HG03097 (cell line): ENCODE results near the gene RAB11FIP4.
"Not testable (repeated sequence)": the region's sequence is repeated elsewhere in the genome, so short reads cannot be mapped to it uniquely, and the experiment has no call there.

Experiments used
- ATAC-seq: cut with Tn5 transposase; IDR thresholded peaks from one replicate; pipeline ENCODE4 v1.9.1; 2021; ENCODE audit not compliant: unreplicated experiment, low FRiP score

Gene RAB11FIP4

DNA sequence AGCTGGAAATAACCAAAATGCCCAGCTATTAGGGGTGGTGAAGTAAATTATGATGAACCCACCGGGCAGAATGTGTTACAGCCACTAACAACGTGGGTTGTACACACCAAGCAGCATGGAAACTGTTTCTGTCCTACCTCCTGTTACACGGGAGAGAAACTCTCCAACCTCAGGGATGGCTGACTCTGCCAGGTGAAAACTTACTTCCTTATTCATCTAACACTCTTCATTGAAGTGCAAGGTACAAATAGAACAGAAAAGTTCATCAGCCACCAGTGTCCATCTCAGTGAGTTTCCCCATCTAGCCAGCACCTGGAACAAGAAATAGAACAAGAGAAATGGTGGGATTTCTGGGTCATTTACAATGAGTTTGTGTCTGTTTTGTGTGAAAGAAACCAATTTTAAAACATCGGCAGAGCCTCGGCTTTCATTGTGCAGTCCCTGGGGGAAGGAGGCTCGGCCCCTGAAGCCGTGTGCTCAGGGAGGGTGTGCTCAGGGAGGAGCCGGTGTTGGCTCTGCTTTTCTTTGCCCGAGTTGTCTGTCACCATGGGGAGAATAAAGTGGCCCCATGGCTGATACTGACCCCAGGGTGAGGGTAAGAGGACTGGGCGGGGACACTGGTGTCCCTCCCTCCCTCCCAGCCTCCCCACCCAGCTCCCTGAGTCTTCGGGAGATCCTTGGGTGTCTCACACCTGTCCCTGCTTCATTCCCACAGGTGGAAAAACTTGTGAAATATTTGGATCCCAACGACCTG is 39.8 kb downstream of the RAB11FIP4 start:
- no peak for ATAC-seq

- no peak for ATAC-seq
These were observed 40.6 kb downstream of the RAB11FIP4 start for GRCh38 chr17:31431852-31432658.

DNA sequence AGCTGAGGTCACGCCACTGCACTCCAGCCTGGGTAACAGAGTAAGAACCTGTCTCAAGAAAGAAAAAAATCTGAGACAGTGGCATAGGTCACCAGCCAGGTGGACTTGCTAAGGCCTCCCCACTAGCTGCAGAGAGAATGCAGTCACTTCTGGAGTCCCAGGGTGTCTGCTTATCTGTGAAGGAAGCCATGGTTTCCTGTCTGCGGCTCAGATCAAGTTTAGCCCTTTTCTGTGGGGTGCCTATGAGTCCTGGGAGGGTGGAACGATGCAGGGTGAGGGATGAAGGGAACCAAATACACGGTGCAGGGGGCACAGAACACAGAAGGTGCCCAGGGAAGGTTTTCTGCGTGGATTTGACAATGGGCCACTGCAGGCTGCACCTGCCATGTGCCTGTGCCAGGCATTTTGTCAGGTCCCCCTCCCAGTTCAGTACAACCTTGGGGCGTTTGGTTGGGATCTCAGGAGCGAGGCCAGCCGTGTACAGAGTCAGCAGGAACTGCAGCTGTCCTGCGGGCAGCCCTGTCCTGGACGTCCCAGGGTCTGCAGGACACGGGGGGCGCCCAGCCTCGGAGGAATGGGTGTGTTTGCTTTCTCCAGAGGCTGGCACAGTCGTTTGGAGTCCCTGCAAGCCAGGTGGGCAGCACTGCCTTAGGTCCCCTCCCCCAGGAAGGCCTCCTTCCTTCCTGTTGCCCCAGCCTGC is 41.8 kb downstream of the RAB11FIP4 start:
- no peak for ATAC-seq

DNA sequence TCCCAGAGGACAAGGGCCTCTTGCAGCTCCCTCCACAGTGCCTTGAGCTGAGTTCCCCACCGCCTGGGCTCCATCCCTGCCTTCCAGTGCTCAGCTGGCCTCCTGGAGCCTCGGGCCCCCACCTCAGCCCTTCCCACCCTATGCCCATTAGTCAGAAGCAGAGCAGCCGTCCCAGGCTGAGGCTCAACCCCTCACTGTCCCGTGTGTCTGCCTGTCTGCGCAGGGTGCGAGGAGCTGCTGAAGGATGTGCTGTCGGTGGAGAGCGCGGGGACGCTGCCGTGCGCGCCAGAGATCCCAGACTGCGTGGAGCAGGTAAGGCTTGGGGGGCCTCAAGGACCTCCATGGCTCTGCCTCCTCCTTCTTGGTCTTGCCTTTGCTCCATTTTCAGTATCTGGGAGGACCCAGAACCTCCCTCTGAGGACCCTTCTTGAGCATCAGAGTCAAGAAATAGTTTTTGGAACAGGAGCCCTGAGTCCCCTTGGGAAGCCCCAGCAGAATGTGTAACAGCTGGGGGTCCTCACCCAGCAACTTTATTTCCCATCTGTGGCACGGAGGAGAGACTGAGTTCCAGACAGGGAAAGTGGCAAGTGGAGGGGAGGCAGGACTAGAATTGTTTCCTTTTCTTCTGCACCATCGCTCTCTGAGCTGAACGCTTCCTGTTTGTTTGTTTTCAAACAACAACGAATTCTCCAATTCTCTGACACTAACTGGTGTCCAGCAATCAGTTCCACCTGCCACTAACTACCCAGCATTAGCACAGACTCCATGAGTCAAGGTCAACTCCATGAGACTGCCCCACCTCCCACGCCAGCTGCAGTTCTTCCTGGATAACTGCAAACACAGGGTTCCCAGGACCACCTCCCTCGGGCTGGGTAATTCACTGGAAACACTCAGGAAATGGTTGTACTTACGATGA is 42.6 kb downstream of the RAB11FIP4 start:
- ATAC-seq, result no peak

DNA sequence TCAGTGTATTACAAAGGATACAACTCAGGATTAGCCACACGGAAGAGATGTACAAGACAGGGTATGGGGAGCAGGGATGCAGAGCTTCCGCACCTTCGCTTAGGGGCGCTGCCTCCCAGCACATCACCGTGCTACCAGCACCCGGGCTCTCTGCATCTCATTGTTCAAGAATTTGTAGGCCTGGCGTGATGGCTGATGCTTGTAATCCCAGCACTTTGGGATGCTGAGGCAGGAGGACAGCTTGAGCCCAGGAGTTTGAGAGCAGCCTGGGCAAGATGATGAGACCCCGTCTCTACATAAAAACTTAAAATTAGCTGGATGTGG is 43.2 kb downstream of the RAB11FIP4 start:
- ATAC-seq, result no peak

GRCh38 chr17:31435581-31435980 is 44.1 kb downstream of the RAB11FIP4 start:
- no peak for ATAC-seq

DNA sequence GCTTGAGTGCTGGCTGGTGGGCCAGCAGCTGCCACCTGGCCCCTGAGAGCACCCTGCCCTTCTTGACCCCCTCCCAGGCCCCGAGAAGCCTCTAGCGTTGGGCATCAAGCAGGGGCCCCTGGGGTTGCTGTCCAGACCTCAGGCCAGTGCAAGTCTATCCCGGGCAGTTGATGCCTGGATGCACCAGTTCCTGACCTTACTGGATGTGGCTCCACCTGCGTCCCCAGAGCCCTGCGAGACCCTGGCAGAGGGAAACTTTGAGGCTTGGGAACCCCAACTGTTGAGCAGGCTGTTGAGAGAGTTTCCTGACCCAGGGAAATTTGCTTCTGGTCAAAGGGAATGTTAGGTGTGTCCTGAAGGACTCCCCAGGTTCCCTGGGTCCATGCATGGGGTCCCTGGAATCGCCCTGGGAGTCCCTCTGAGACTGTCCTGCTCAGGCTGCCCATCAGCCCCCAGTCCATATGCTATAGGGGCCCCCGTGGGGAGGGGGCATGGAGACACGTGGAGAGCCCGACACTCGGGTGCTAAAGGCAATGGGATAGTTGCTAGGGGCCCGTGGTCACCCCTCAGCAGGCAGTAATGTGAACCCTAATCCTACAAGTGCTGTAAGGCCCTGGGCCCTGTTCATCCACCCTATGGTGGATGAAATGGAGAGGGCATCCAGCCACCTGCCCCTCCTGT is 46.4 kb downstream of the RAB11FIP4 start:
- no peak for ATAC-seq

DNA sequence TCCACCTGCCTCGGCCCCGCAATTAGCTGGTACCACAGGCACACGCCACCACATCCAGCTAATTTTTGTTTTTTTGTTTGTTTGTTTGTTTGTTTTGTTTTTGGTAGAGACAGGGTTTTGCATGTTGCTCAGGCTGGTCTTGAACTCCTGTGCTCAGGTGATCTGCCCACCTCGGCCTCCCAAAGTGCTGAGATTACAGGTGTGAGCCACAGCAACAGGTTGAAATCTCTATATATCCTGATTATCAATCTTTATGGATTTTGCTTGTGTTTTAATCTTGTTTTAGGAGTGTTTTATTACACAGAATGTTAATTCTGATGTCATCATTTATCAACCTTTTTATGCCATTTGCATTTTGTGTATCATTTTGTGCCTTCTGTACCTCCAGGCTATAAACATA is 48.2 kb downstream of the RAB11FIP4 start:
- ATAC-seq, result no peak

DNA sequence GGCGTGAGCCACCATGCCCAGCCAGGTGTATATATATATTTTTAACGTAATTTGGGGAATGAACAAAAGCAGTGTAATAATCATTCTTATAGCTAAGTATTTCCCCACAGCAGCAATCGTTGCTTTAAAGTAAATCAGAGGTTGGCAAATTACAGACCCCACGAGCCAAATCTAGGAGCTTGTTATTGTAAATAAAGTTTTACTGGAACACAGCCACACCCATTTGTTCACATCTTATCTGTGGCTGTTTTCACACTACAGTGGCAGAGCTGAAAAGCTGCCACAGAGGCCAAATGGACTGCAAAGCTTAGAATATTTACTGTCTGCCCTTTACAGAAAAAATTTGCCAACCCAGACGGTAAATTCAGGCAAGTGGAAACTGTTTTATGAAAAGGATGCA is 50.8 kb downstream of the RAB11FIP4 start:
- no peak for ATAC-seq

GRCh38 chr17:31442856-31443255 is 51.4 kb downstream of the RAB11FIP4 start:
- not testable (repeated sequence) for ATAC-seq

- no peak for ATAC-seq
These were observed 51.9 kb downstream of the RAB11FIP4 start for GRCh38 chr17:31443386-31443785.

- ATAC-seq, result no peak
These were observed 52.6 kb downstream of the RAB11FIP4 start for GRCh38 chr17:31444026-31444425.

DNA sequence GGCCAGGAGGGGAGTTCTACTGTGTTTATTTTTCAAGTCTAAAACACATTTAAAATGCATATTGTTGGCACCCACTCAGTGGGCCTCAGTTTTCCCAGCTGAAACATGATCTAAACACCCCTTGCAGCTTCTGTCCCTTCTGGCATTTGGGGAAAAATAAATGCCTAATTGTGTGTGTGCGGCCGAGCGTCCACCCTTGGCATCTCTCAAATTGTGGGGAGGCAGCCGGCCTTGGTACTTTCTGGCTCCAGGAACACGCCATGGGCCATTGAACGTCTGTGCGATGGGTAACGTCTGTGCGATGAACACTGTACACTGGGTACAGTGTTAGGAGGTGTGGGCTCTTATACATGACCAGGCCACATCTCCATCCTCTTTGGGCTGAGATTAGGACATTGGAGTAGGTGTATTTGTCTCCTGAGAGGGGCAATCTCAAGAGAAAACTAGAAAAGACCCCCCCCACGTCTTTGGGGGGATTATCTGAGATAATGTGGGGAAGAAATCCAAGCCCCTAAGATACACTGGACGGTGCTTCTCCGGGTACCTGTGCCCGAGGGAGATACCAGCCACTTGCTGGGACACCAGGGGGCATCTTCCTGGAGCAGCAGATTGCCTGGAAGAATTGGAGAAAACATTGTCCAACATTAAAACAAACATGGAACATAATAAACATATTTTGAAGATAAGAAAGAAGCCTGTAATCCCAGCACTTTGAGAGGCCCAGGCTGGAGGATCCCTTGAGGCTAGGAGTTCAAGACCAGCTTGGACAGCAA is 54.9 kb downstream of the RAB11FIP4 start:
- ATAC-seq, result no peak

DNA sequence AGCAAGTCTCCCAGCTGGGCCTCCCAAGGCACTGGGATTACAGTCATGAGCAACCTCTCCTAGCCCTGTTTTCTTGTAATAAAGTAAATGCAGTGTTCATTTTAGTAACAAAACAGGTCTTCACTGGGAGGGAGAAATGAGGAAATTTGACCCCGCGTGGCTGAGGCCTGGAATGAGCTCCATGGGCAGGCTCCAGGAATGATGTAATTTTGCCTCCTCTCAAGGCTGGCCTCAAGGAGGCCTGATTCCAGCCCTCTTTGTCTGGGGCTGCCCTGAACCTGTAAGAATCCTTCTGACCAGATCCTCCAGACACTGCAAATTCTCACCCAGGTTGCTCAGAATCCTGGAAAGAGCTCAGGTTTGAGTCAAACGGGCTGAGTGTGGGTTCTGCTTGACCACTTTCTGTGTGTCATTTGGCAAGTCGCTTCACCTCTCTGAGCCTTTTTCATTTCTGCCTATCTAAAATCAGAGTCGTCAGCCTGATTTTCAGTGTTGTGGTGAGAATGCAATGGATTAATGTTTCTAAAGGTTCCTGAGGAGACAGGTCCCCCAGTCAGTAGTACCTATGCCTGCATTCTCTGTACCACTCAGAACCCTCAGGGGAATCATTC is 57.1 kb downstream of the RAB11FIP4 start:
- no peak for ATAC-seq

- ATAC-seq, result no peak
These were observed 57.6 kb downstream of the RAB11FIP4 start for GRCh38 chr17:31449111-31449510.

DNA sequence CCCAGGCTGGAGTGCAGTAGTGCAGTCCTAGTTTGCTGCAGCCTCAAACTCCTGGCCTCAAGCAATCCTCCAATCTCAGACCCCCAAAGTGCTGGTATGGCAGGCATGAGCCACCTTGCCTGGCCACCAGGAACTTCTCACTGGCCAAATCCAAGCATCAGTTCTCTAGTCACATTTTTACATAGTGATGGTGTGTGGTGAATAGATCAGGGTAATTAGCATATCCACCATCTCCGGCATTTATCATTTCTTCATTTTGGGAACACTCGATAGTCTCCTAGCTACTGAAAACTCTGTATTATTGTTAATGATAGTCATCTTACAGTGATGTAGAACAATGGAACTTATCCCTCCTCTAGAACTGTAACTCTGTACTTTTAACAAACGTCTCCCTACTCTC is 58.3 kb downstream of the RAB11FIP4 start:
- no peak for ATAC-seq

DNA sequence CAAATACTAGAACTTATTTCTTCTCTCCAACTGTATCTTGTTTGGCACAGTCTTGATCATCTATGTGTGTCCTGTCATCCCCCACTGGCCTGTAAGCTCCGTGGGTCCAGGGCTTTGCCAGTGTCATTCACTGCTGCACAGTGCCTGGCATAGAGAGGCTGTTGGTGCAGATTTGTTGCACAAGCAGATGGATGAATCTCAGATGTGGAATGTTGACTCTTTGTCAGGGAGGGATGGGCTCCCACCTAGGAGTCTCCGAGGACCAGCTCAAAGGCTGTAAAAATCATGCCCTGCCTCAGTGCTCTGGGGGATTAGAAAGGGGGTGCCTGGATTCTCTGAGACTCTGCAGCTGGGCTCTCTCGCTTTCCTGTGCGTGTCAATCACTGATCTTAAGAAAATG is 60.6 kb downstream of the RAB11FIP4 start:
- no peak for ATAC-seq

DNA sequence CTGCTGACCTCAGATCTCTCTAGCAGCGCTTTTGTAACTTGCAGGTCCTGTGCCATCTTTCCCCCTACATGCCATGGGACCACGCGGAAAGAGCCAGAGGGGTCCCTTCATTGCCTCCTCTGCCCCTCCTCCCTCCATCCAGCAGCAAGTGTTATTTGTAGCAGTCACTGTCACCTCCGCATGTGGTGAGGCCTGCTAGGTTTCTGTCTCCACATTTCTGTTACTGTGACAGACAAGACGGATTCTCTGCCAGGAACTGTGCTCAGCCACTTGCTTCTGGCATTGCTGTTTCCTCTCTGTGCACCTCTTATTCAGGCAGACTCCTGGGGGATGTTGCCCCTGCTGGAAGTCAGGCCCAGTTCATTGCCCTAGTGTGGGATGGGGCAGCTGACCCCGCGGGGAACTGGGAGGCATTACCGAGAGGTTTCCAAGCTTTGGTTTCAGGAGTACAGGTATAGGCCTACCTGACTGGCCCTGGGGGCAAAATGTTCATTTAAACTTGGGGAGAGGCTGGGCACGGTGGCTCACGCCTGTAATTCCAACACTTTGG is 61.2 kb downstream of the RAB11FIP4 start:
- no peak for ATAC-seq

GRCh38 chr17:31453896-31454295 is 62.4 kb downstream of the RAB11FIP4 start:
- no peak for ATAC-seq
